ENCODE measurements around the gene BUB3. TPM values are rescaled to one million over a fixed set of nuclear protein-coding genes. Genes with fewer than 3 reads are reported as not detected.

Gene BUB3
- total RNA-seq, 1 donor from 2014 or later = 210 TPM

DNA sequence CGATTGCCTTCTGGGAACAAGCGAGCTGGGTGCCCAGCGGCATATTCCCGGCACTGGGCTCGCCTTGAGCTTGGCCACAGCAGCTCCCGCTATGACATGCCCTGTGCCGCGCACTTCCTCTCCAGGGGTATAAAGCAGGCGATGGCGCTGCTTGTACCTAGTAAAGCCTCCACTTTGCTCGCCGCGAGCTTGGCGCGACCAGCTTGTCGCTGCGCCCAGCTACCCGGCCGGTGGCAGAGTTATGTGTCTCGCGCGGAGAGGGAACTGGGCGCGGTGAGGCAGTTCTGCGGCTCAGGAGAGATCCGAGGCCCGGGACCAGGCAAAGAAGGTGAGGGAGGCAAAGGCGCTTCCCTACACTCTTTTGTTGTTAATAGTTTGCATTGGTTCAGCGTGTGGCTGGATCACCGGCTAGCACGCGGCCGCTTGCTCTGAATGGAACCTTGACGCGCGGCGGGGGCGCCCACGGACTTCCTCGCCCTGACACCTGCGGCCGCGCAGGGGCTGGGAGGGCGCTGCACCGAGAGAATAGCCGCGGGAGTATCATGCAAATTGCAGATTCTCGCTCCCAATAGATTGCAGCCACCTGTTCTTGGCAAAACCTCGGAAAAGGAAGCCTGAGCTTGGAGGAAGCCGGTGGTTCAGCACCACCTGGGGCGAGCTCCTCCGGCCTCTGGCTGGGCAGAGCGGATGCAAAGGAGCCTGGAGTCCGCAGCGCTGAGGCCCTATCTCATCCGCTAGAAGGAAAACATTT is 3.0 kb upstream of the BUB3 start:
- DNase-seq (ENCODE audit: low spot score) = peak; percentile 17
- H3K27ac Mint-ChIP-seq = no peak overlapping the region
- intact Hi-C loops (cut with micrococcal nuclease) = loop anchor here (5.0 kb wide), 3 partner anchors 1081 to 1766 kb away; partner anchors contain the start of gene NKX1-2
- H3K4me3 Mint-ChIP-seq (ENCODE audit: low read depth) = peak overlapping the region; percentile 39
- H3K4me1 Mint-ChIP-seq (ENCODE audit: low read depth) = peaks cover 33% of the 10 kb centered on the region
- H3K9me3 Mint-ChIP-seq = no peaks in the 10 kb centered on the region
- peaks cover 37% of the 10 kb centered on the region for H3K27me3 Mint-ChIP-seq (ENCODE audit: low read depth)
- H3K36me3 Mint-ChIP-seq (ENCODE audit: low read depth) = peaks cover 33% of the 10 kb centered on the region

GRCh38 chr10:123151737-123152135 is 2.5 kb upstream of the BUB3 start:
- Mint-ChIP-seq H3K4me3 (ENCODE audit: low read depth) (no peak overlapping the region), H3K9me3 (no peaks in the 10 kb centered on the region), H3K27me3 (ENCODE audit: low read depth) (peaks cover 35% of the 10 kb centered on the region), H3K27ac (no peak overlapping the region), H3K36me3 (ENCODE audit: low read depth) (peaks cover 37% of the 10 kb centered on the region), H3K4me1 (ENCODE audit: low read depth) (peaks cover 38% of the 10 kb centered on the region)
- intact Hi-C loops (cut with micrococcal nuclease) = loop anchor here (5.0 kb wide), 3 partner anchors 1081 to 1766 kb away; partner anchors contain the start of gene NKX1-2
- DNase-seq (ENCODE audit: low spot score) = no peak

GRCh38 chr10:123153486-123154091 is 613 bp upstream of the BUB3 start:
- Mint-ChIP-seq H3K36me3 (ENCODE audit: low read depth) (peaks cover 51% of the 10 kb centered on the region), H3K27me3 (ENCODE audit: low read depth) (peaks cover 28% of the 10 kb centered on the region), H3K27ac (no peak overlapping the region), H3K9me3 (no peaks in the 10 kb centered on the region), H3K4me3 (ENCODE audit: low read depth) (peak overlapping the region; percentile 99), H3K4me1 (ENCODE audit: low read depth) (peaks cover 53% of the 10 kb centered on the region)
- no peak for DNase-seq (ENCODE audit: low spot score)
- intact Hi-C loops (cut with micrococcal nuclease) = loop anchor here (1.0 to 5.0 kb wide), 6 partner anchors 145 to 1764 kb away; partner anchors contain the start of genes FAM24B, IKZF5, NKX1-2 and PLEKHA1

GRCh38 chr10:123154711-123155505 is 706 bp downstream of the BUB3 start:
- peak overlapping the region; percentile 100 for H3K27ac Mint-ChIP-seq
- peak; percentile 58 for DNase-seq (ENCODE audit: low spot score)
- H3K4me1 Mint-ChIP-seq (ENCODE audit: low read depth) = peaks cover 60% of the 10 kb centered on the region
- peaks cover 21% of the 10 kb centered on the region for H3K27me3 Mint-ChIP-seq (ENCODE audit: low read depth)
- intact Hi-C loops (cut with micrococcal nuclease) = loop anchor here (1.0 to 5.0 kb wide), 7 partner anchors 132 to 1762 kb away; partner anchors contain the start of genes FAM24B, IKZF5, NKX1-2 and PLEKHA1
- no peaks in the 10 kb centered on the region for H3K9me3 Mint-ChIP-seq
- H3K4me3 Mint-ChIP-seq (ENCODE audit: low read depth) = peak overlapping the region; percentile 99
- peaks cover 59% of the 10 kb centered on the region for H3K36me3 Mint-ChIP-seq (ENCODE audit: low read depth)

GRCh38 chr10:123156078-123156477 is 1.9 kb downstream of the BUB3 start:
- no peak for DNase-seq (ENCODE audit: low spot score)
- Mint-ChIP-seq H3K27ac (peak overlapping the region; percentile 66), H3K27me3 (ENCODE audit: low read depth) (peaks cover 12% of the 10 kb centered on the region), H3K4me1 (ENCODE audit: low read depth) (peaks cover 67% of the 10 kb centered on the region), H3K36me3 (ENCODE audit: low read depth) (peaks cover 68% of the 10 kb centered on the region), H3K9me3 (no peaks in the 10 kb centered on the region), H3K4me3 (ENCODE audit: low read depth) (peak overlapping the region; percentile 99)
- intact Hi-C loops (cut with micrococcal nuclease) = loop anchor here (5.0 kb wide), 1 partner anchor 131 kb away; no protein-coding TSS in a partner anchor

DNA sequence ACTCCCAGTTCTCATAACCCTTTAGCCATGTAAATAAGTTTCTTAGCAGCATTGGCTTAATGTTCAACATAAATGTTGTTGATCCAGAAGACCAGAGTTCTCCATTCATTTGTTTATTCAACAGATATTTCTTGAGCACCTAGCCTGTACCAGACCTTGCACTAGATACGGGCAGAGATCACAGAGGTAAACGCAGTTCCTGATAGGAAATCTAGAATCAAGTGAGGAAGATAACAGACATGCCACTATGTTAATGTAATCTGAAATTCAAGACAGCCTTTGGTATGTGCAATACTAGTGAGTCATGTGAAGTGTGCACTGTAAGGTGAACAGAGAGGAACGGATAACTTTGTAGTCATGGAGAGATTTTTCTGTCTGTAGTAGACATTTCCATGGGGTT is 3.0 kb downstream of the BUB3 start:
- peak overlapping the region; percentile 60 for H3K4me3 Mint-ChIP-seq (ENCODE audit: low read depth)

DNA sequence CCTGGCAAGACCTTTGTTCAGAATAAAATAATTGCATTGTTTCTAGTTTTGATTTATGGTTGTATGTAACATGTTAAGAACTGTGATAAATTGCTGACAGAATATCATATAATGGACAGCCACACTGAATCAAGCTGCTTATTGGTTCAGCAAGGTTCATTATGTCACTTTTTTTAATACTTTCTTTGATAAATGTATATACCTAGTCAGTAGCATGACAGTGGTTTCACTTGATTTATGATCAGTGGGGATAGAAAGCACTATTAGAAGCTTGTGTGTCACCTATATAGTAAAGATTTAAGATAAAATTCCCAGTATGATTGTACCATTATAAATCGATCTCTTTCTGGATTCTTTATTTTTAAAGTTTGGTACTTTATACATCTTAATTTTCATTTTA is 4.5 kb downstream of the BUB3 start:
- DNase-seq (ENCODE audit: low spot score) = no peak
- intact Hi-C loops (cut with micrococcal nuclease) = loop anchor here (5.0 kb wide), 1 partner anchor 129 kb away; no protein-coding TSS in a partner anchor
- no peaks in the 10 kb centered on the region for H3K9me3 Mint-ChIP-seq
- peak overlapping the region; percentile 60 for H3K4me3 Mint-ChIP-seq (ENCODE audit: low read depth)
- peak overlapping the region; percentile 22 for H3K27ac Mint-ChIP-seq
- H3K36me3 Mint-ChIP-seq (ENCODE audit: low read depth) = peaks cover 90% of the 10 kb centered on the region
- no peaks in the 10 kb centered on the region for H3K27me3 Mint-ChIP-seq (ENCODE audit: low read depth)
- peaks cover 65% of the 10 kb centered on the region for H3K4me1 Mint-ChIP-seq (ENCODE audit: low read depth)

More for the DNA sequence above, 3.0 kb downstream of the BUB3 start:
- Mint-ChIP-seq H3K27me3 (ENCODE audit: low read depth) (peaks cover 5% of the 10 kb centered on the region), H3K9me3 (no peaks in the 10 kb centered on the region), H3K36me3 (ENCODE audit: low read depth) (peaks cover 77% of the 10 kb centered on the region), H3K27ac (peak overlapping the region; percentile 76), H3K4me1 (ENCODE audit: low read depth) (peaks cover 68% of the 10 kb centered on the region)
- intact Hi-C loops (cut with micrococcal nuclease) = loop anchor here (5.0 kb wide), 1 partner anchor 130 kb away; no protein-coding TSS in a partner anchor
- no peak for DNase-seq (ENCODE audit: low spot score)

GRCh38 chr10:123160311-123160980 is 6.2 kb downstream of the BUB3 start:
- Mint-ChIP-seq H3K9me3 (no peaks in the 10 kb centered on the region), H3K4me3 (ENCODE audit: low read depth) (peak overlapping the region; percentile 64), H3K27me3 (ENCODE audit: low read depth) (no peaks in the 10 kb centered on the region), H3K4me1 (ENCODE audit: low read depth) (peaks cover 68% of the 10 kb centered on the region), H3K27ac (peak overlapping the region; percentile 88), H3K36me3 (ENCODE audit: low read depth) (peaks cover 93% of the 10 kb centered on the region)
- intact Hi-C loops (cut with micrococcal nuclease) = no loop called here
- no peak for DNase-seq (ENCODE audit: low spot score)

DNA sequence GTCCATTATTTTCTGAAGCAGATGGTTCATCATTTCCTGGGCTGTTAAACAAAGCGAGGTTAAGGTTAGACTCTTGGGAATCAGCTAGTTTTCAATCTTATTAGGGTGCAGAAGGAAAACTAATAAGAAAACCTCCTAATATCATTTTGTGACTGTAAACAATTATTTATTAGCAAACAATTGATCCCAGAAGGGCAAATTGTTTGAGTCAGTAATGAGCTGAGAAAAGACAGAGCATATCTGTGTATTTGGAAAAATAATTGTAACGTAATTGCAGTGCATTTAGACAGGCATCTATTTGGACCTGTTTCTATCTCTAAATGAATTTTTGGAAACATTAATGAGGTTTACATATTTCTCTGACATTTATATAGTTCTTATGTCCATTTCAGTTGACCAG is 10.1 kb downstream of the BUB3 start:
- H3K4me1 Mint-ChIP-seq (ENCODE audit: low read depth) = peaks cover 41% of the 10 kb centered on the region
- no peak overlapping the region for H3K27ac Mint-ChIP-seq
- DNase-seq (ENCODE audit: low spot score) = no peak
- intact Hi-C loops (cut with micrococcal nuclease) = no loop called here
- H3K36me3 Mint-ChIP-seq (ENCODE audit: low read depth) = peaks cover 87% of the 10 kb centered on the region
- no peak overlapping the region for H3K4me3 Mint-ChIP-seq (ENCODE audit: low read depth)
- H3K9me3 Mint-ChIP-seq = no peaks in the 10 kb centered on the region
- no peaks in the 10 kb centered on the region for H3K27me3 Mint-ChIP-seq (ENCODE audit: low read depth)

GRCh38 chr10:123165445-123166072 is 11.4 kb downstream of the BUB3 start:
- H3K36me3 Mint-ChIP-seq (ENCODE audit: low read depth) = peaks cover 84% of the 10 kb centered on the region
- no peak for DNase-seq (ENCODE audit: low spot score)
- intact Hi-C loops (cut with micrococcal nuclease) = no loop called here
- H3K4me3 Mint-ChIP-seq (ENCODE audit: low read depth) = no peak overlapping the region
- no peaks in the 10 kb centered on the region for H3K27me3 Mint-ChIP-seq (ENCODE audit: low read depth)
- no peak overlapping the region for H3K27ac Mint-ChIP-seq
- peaks cover 29% of the 10 kb centered on the region for H3K4me1 Mint-ChIP-seq (ENCODE audit: low read depth)
- H3K9me3 Mint-ChIP-seq = no peaks in the 10 kb centered on the region

DNA sequence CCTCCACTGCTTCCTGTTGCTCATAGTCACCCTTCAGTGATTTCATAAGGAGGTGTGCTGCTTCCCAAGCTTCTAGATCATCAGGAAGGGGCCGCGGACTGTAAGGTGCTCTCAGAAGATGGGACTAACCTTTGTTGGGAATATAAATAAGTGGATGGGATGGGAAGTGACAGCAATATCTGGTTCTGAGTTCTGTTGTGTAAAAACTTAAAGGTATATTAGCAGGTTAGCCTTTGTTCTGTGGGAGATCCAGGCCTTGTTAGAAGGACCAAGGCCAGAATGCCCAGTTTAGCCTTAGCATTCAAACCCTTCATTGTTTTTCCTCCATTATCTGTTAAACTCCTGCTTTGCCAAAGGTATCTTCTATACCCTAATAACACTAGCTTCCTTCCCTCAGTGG is 12.4 kb downstream of the BUB3 start:
- H3K9me3 Mint-ChIP-seq = no peaks in the 10 kb centered on the region
- peaks cover 84% of the 10 kb centered on the region for H3K36me3 Mint-ChIP-seq (ENCODE audit: low read depth)
- no peak overlapping the region for H3K27ac Mint-ChIP-seq
- DNase-seq (ENCODE audit: low spot score) = no peak
- H3K4me1 Mint-ChIP-seq (ENCODE audit: low read depth) = peaks cover 21% of the 10 kb centered on the region
- H3K27me3 Mint-ChIP-seq (ENCODE audit: low read depth) = no peaks in the 10 kb centered on the region
- intact Hi-C loops (cut with micrococcal nuclease) = no loop called here
- no peak overlapping the region for H3K4me3 Mint-ChIP-seq (ENCODE audit: low read depth)

- Mint-ChIP-seq H3K27ac (no peak overlapping the region), H3K27me3 (ENCODE audit: low read depth) (no peaks in the 10 kb centered on the region), H3K4me3 (ENCODE audit: low read depth) (no peak overlapping the region), H3K9me3 (no peaks in the 10 kb centered on the region), H3K36me3 (ENCODE audit: low read depth) (peaks cover 80% of the 10 kb centered on the region), H3K4me1 (ENCODE audit: low read depth) (peaks cover 9% of the 10 kb centered on the region)
- intact Hi-C loops (cut with micrococcal nuclease) = no loop called here
- DNase-seq (ENCODE audit: low spot score) = no peak
These were observed 16.8 kb downstream of the BUB3 start for GRCh38 chr10:123170961-123171360.

All from activated T-helper 2 cell treated with anti-CD3 and anti-CD28 coated beads, Interferon-gamma antibody, Interleukin-2, Interleukin-4, amounts not matched to agents 10 μg/mL and 5 μg/mL and 100 μg/mL, durations not matched to agents 14 hours and 24 hours and 36 hours (primary cell).